Measurements from ENCODE around the gene GALP.

GALP gene

GRCh38 chr19:56133858-56134653 lies 41.8 kb upstream of the GALP start:
- ATAC-seq (ENCODE audit: low read depth) (peak; percentile 46; the same call in 2 of the 3 replicates), DNase-seq (ENCODE audit: low spot score) (no peak)
- Histone ChIP-seq H3K4me3 (ENCODE audit: severe bottlenecking) (no peak overlapping the region), H3K4me1 (ENCODE audit: insufficient read depth, poor library complexity, severe bottlenecking) (no peaks in the 10 kb centered on the region), H3K9me3 (ENCODE audit: severe bottlenecking) (no peaks in the 10 kb centered on the region), H3K27ac (ENCODE audit: poor library complexity, severe bottlenecking) (no peak overlapping the region), H3K27me3 (ENCODE audit: insufficient read depth, poor library complexity, severe bottlenecking) (no peaks in the 10 kb centered on the region), H3K36me3 (ENCODE audit: low read depth) (no peaks in the 10 kb centered on the region)
- TF ChIP-seq, protein P1, sequence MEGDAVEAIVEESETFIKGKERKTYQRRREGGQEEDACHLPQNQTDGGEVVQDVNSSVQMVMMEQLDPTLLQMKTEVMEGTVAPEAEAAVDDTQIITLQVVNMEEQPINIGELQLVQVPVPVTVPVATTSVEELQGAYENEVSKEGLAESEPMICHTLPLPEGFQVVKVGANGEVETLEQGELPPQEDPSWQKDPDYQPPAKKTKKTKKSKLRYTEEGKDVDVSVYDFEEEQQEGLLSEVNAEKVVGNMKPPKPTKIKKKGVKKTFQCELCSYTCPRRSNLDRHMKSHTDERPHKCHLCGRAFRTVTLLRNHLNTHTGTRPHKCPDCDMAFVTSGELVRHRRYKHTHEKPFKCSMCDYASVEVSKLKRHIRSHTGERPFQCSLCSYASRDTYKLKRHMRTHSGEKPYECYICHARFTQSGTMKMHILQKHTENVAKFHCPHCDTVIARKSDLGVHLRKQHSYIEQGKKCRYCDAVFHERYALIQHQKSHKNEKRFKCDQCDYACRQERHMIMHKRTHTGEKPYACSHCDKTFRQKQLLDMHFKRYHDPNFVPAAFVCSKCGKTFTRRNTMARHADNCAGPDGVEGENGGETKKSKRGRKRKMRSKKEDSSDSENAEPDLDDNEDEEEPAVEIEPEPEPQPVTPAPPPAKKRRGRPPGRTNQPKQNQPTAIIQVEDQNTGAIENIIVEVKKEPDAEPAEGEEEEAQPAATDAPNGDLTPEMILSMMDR (IDR thresholded peaks at IDR 0.05; ENCODE audit: poor library complexity, severe bottlenecking) = no peak

DNA sequence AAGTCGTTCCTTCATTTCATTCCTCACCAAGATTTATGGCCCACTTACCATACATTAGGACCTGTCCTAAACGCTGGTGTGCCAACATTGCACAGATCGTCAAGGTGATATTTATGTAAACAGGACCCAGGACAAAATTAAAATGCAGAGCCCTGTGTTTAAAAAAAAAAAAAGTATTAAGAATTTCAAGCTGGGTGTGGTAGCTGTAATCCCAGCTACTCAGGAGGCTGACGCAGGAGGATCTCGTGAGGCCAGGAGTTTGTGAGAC lies 41.2 kb upstream of the GALP start:
- H3K36me3 ChIP-seq (ENCODE audit: low read depth) = no peaks in the 10 kb centered on the region
- no peaks in the 10 kb centered on the region for H3K27me3 ChIP-seq (ENCODE audit: insufficient read depth, poor library complexity, severe bottlenecking)
- no peaks in the 10 kb centered on the region for H3K4me1 ChIP-seq (ENCODE audit: insufficient read depth, poor library complexity, severe bottlenecking)
- ATAC-seq (ENCODE audit: low read depth) (no peak), DNase-seq (ENCODE audit: low spot score) (no peak)
- H3K4me3 ChIP-seq (ENCODE audit: severe bottlenecking) = no peak overlapping the region
- TF ChIP-seq, protein P1 (IDR thresholded peaks at IDR 0.05; ENCODE audit: poor library complexity, severe bottlenecking) = no peak
- H3K9me3 ChIP-seq (ENCODE audit: severe bottlenecking) = no peaks in the 10 kb centered on the region
- H3K27ac ChIP-seq (ENCODE audit: poor library complexity, severe bottlenecking) = no peak overlapping the region

GRCh38 chr19:56136362-56136761 lies 39.4 kb upstream of the GALP start:
- Histone ChIP-seq H3K27me3 (ENCODE audit: insufficient read depth, poor library complexity, severe bottlenecking) (no peaks in the 10 kb centered on the region), H3K9me3 (ENCODE audit: severe bottlenecking) (no peaks in the 10 kb centered on the region), H3K27ac (ENCODE audit: poor library complexity, severe bottlenecking) (no peak overlapping the region), H3K4me3 (ENCODE audit: severe bottlenecking) (no peak overlapping the region), H3K4me1 (ENCODE audit: insufficient read depth, poor library complexity, severe bottlenecking) (no peaks in the 10 kb centered on the region), H3K36me3 (ENCODE audit: low read depth) (no peaks in the 10 kb centered on the region)
- ATAC-seq (ENCODE audit: low read depth) (no peak), DNase-seq (ENCODE audit: low spot score) (no peak)
- TF ChIP-seq, protein P1 (IDR thresholded peaks at IDR 0.05; ENCODE audit: poor library complexity, severe bottlenecking) = no peak

DNA sequence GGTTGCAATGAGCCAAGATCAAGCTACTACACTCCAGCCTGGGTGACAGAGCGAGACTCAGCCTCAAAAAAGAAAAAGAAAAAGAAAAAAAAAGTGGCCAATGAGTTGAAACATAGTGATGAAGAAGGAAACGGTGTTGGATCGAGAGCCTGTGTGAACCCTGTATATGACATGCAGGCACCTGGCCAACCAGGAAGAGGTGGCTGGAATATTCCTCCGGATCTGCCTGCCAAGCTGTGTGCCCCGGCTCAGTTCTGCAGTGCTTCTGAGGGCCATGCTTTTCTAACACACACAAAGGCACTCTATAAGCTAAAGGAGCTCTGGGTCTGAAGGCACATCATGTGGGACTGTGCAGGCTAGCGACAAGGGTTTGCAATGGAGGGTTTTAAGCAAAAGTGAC lies 38.4 kb upstream of the GALP start:
- no peak for DNase-seq (ENCODE audit: low spot score)

GRCh38 chr19:56138069-56138468 lies 37.7 kb upstream of the GALP start:
- no peak overlapping the region for H3K27ac ChIP-seq (ENCODE audit: poor library complexity, severe bottlenecking)
- no peak for ATAC-seq (ENCODE audit: low read depth)
- no peak for DNase-seq (ENCODE audit: low spot score)

More for the DNA sequence above, 38.4 kb upstream of the GALP start:
- H3K4me3 ChIP-seq (ENCODE audit: severe bottlenecking) = no peak overlapping the region
- no peaks in the 10 kb centered on the region for H3K36me3 ChIP-seq (ENCODE audit: low read depth)
- no peaks in the 10 kb centered on the region for H3K9me3 ChIP-seq (ENCODE audit: severe bottlenecking)
- H3K4me1 ChIP-seq (ENCODE audit: insufficient read depth, poor library complexity, severe bottlenecking) = no peaks in the 10 kb centered on the region
- no peak overlapping the region for H3K27ac ChIP-seq (ENCODE audit: poor library complexity, severe bottlenecking)
- ATAC-seq (ENCODE audit: low read depth) = no peak
- no peaks in the 10 kb centered on the region for H3K27me3 ChIP-seq (ENCODE audit: insufficient read depth, poor library complexity, severe bottlenecking)
- TF ChIP-seq, protein P1 (IDR thresholded peaks at IDR 0.05; ENCODE audit: poor library complexity, severe bottlenecking) = no peak

More at GRCh38 chr19:56138069-56138468, 37.7 kb upstream of the GALP start:
- H3K4me1 ChIP-seq (ENCODE audit: insufficient read depth, poor library complexity, severe bottlenecking) = no peaks in the 10 kb centered on the region
- no peaks in the 10 kb centered on the region for H3K27me3 ChIP-seq (ENCODE audit: insufficient read depth, poor library complexity, severe bottlenecking)
- TF ChIP-seq, protein P1 (IDR thresholded peaks at IDR 0.05; ENCODE audit: poor library complexity, severe bottlenecking) = no peak
- no peaks in the 10 kb centered on the region for H3K36me3 ChIP-seq (ENCODE audit: low read depth)
- H3K4me3 ChIP-seq (ENCODE audit: severe bottlenecking) = no peak overlapping the region
- no peaks in the 10 kb centered on the region for H3K9me3 ChIP-seq (ENCODE audit: severe bottlenecking)

All from RWPE2 (cell line).